GM12878 (cell line): ENCODE measurements around the gene TTR. TPM values are rescaled to one million over a fixed set of nuclear protein-coding genes. Genes with fewer than 3 reads are reported as not detected.

Experiments used
- ATAC-seq: fragments of 200-7000 bp; cut with Tn5 transposase; 3 replicates; pipeline ENCODE4 v1.9.1; 2020; ENCODE audit warnings: mild to moderate bottlenecking, moderate library complexity
- BruUV-seq: library from RNA; stranded (reverse); fragments of 400-500 nt; replicated peaks from 2 replicates; lab custom pipeline; 2021; lab: Mats Ljungman, UMichigan
- CTCF ChIA-PET: fragments of 300-600 bp; sonication (Branson Sonifier 250); formaldehyde crosslinking; extraction: SDS; loops from one replicate; lab custom pipeline; 2021; ENCODE audit warnings: inconsistent platforms; lab: Yijun Ruan, JAX
- POLR2A ChIA-PET: fragments of 350-600 bp; formaldehyde crosslinking; extraction: SDS; loops from one replicate; lab custom pipeline; 2021; ENCODE audit warnings: inconsistent platforms; lab: Charles Lee
- RAD21 ChIA-PET: fragments of 300-600 bp; sonication (Branson Sonifier 250); formaldehyde crosslinking; loops from one replicate; lab custom pipeline; 2023; ENCODE audit warnings: antibody characterized with exemption; ENCODE audit not compliant: unreplicated experiment; lab: Charles Lee
- SMC1A ChIA-PET: fragments of 300-600 bp; sonication (Branson Sonifier 250); formaldehyde crosslinking; loops from one replicate; lab custom pipeline; 2023; ENCODE audit not compliant: unreplicated experiment, uncharacterized antibody; lab: Charles Lee
- DNase-seq: peaks from one replicate; pipeline ENCODE4 v3.0.0-alpha.2; 2011; ENCODE audit warnings: low read depth, low spot score
- FAIRE-seq: peaks from 3 replicates; lab custom pipeline; 2011; peaks lifted over from hg19 to GRCh38; lab: Jason Lieb, UNC
- H2AFZ ChIP-seq: 2 replicates; pipeline ENCODE4 v1.6.0; 2011; ENCODE audit warnings: low read depth, low read length, control low read depth; ENCODE audit not compliant: control insufficient read depth
- H3K27ac ChIP-seq: 2 replicates; pipeline ENCODE4 v1.5.1; 2011; ENCODE audit warnings: control low read depth; ENCODE audit not compliant: control insufficient read depth, insufficient read depth
- H3K27me3 ChIP-seq, 2 experiments: replicated peaks in 1 of 2; 2 replicates each; pipeline versions ENCODE4 v1.6.0 to v1.6.1; 2011; ENCODE audit warnings: low read length in 1 of 2; ENCODE audit not compliant: control insufficient read depth in 2 of 2, insufficient read depth in 2 of 2
- H3K36me3 ChIP-seq, 2 experiments: 2 replicates each; pipeline ENCODE4 v1.5.1; 2011; ENCODE audit warnings: low read length in 1 of 2; ENCODE audit not compliant: control insufficient read depth in 2 of 2, insufficient read depth in 2 of 2
- H3K4me1 ChIP-seq: 2 replicates; pipeline ENCODE4 v1.6.1; 2011; ENCODE audit warnings: mild to moderate bottlenecking, low read length, moderate library complexity, mixed read lengths; ENCODE audit not compliant: control insufficient read depth, insufficient read depth
- H3K4me2 ChIP-seq: 2 replicates; pipeline ENCODE4 v1.6.0; 2011; ENCODE audit warnings: control low read depth; ENCODE audit not compliant: control insufficient read depth, insufficient read depth
- H3K4me3 ChIP-seq: fragments of 200-600 bp; sonication (generic); 2 replicates; pipeline ENCODE4 v1.5.1; 2016
- H3K79me2 ChIP-seq: 2 replicates; pipeline ENCODE4 v1.6.0; 2011; ENCODE audit warnings: low read length; ENCODE audit not compliant: control insufficient read depth, insufficient read depth
- H3K9ac ChIP-seq: 2 replicates; pipeline ENCODE4 v1.8.0; 2011; ENCODE audit warnings: low read length, control low read depth, mixed read lengths; ENCODE audit not compliant: control insufficient read depth, insufficient read depth
- H3K9me3 ChIP-seq: replicated peaks from 3 replicates; pipeline ENCODE4 v1.5.1; 2011; ENCODE audit warnings: mild to moderate bottlenecking, low read length; ENCODE audit not compliant: control insufficient read depth, insufficient read depth
- H4K20me1 ChIP-seq: 2 replicates; pipeline ENCODE4 v1.6.0; 2011; ENCODE audit not compliant: control insufficient read depth, insufficient read depth
- BHLHE40 ChIP-seq, 2 experiments: fragments of 450-650 bp in 1 of 2; IDR thresholded peaks; 2 replicates each; pipeline ENCODE4 v1.6.1; 2011 to 2017; ENCODE audit warnings: low read depth in 2 of 2, borderline replicate concordance in 1 of 2, improper control_type of control experiment in 1 of 2, low read length in 1 of 2, mild to moderate bottlenecking in 1 of 2
- BRCA1 ChIP-seq: IDR thresholded peaks from 2 replicates; pipeline ENCODE4 v1.6.1; 2011; ENCODE audit warnings: low read depth, low read length, improper control_type of control experiment
- FOS ChIP-seq: IDR thresholded peaks from 3 replicates; pipeline ENCODE4 v1.6.1; 2011; ENCODE audit warnings: borderline replicate concordance; ENCODE audit not compliant: insufficient read length; ENCODE audit errors: extremely low read depth
- FOXM1 ChIP-seq: IDR thresholded peaks from 2 replicates; pipeline ENCODE4 v1.6.1; 2012; ENCODE audit warnings: low read depth, mild to moderate bottlenecking, inconsistent platforms, low read length, moderate library complexity
- GATAD2B ChIP-seq: fragments of 450-650 bp; conservative IDR thresholded peaks from 2 replicates; pipeline ENCODE4 v1.6.1; 2017; ENCODE audit warnings: low read depth, mild to moderate bottlenecking, moderate library complexity
- IKZF2 ChIP-seq, 2 experiments: fragments of 450-650 bp; IDR thresholded peaks; 2 replicates each; pipeline ENCODE4 v1.6.1; 2017; ENCODE audit warnings: mild to moderate bottlenecking in 2 of 2, moderate library complexity in 2 of 2
- MEF2A ChIP-seq: IDR thresholded peaks from 2 replicates; pipeline ENCODE4 v1.6.1; 2011; ENCODE audit warnings: low read depth, mild to moderate bottlenecking, low read length, moderate library complexity; ENCODE audit not compliant: insufficient read depth
- MXI1 ChIP-seq: fragments of 150-350 bp; IDR thresholded peaks from 2 replicates; pipeline ENCODE4 v1.6.1; 2011; ENCODE audit warnings: low read depth, mild to moderate bottlenecking, inconsistent platforms, low read length, improper control_type of control experiment
- NR2C2 ChIP-seq: IDR thresholded peaks from 2 replicates; pipeline ENCODE4 v1.6.1; 2011; ENCODE audit warnings: borderline replicate concordance, low read depth; ENCODE audit not compliant: control insufficient read depth, insufficient read length
- NR2F1 ChIP-seq: fragments of 450-650 bp; conservative IDR thresholded peaks from 2 replicates; pipeline ENCODE4 v1.6.1; 2017; ENCODE audit warnings: mild to moderate bottlenecking
- ZNF622 ChIP-seq: fragments of 450-650 bp; IDR thresholded peaks from 2 replicates; pipeline ENCODE4 v1.6.1; 2017; ENCODE audit warnings: mild to moderate bottlenecking, inconsistent platforms
- ZSCAN29 ChIP-seq: fragments of 450-650 bp; IDR thresholded peaks from 2 replicates; pipeline ENCODE4 v1.6.1; 2017; ENCODE audit warnings: mild to moderate bottlenecking, moderate library complexity
- ZZZ3 ChIP-seq: IDR thresholded peaks from 2 replicates; pipeline ENCODE4 v1.6.1; 2011; ENCODE audit warnings: low read depth; ENCODE audit not compliant: control insufficient read depth, insufficient read length
- WGBS: methylation state at CpG from one replicate; pipeline ENCODE4 v1.1.6; 2016; ENCODE audit warnings: low lambda C conversion rate; ENCODE audit not compliant: insufficient replicate concordance, insufficient coverage; ENCODE audit errors: missing lambda C conversion rate; 5-methylcytosine and 5-hydroxymethylcytosine counted together
- in situ Hi-C: fragments of 300-500 bp; cut with MboI; formaldehyde crosslinking; loops from 9 replicates; pipeline ENCODE4 v1.14.3; 2018; ENCODE audit warnings: mixed read lengths
- intact Hi-C: fragments of 100-400 bp; cut with micrococcal nuclease; formaldehyde crosslinking; loops from one replicate; pipeline ENCODE4 v1.14.2; 2022; ENCODE audit not compliant: unreplicated experiment
- polyA plus RNA-seq, 11 experiments: library from polyadenylated mRNA; depleted of rRNA in 4 of 11; unstranded in 6 of 11; stranded (reverse) in 5 of 11; fragments of >200 nt; fragmentation: Nextera tagmentation in 4 of 11; fragmentation: Illumina TruSeq in 1 of 11; extraction: Ambion mirVana in 4 of 11; extraction: Trizol in 1 of 11; gene quantifications; 1 replicate in 1 of 11; 2 replicates in 10 of 11; pipeline versions ENCODE4 v1.2.1 to v1.2.3, GENCODE V29; 2011 to 2016; ENCODE audit warnings: inconsistent platforms in 2 of 11, missing spikeins in 2 of 11, low read depth in 1 of 11
- total RNA-seq, 4 experiments: library from RNA; depleted of rRNA in 3 of 4; stranded (reverse); fragments of >200 nt in 3 of 4; fragmentation: Illumina TruSeq in 1 of 4; extraction: Trizol in 1 of 4; gene quantifications; 2 replicates each; pipeline versions ENCODE4 v1.2.1 to v1.2.3, GENCODE V29; 2013 to 2021
- TF ChIP-seq, protein P1 (sequence below): fragments of 450-650 bp; IDR thresholded peaks from 2 replicates; pipeline ENCODE4 v1.6.1; 2014; ENCODE audit warnings: mild to moderate bottlenecking
- TF ChIP-seq, protein P2 (sequence below): fragments of 450-650 bp; IDR thresholded peaks from 2 replicates; pipeline ENCODE4 v1.6.1; 2017; ENCODE audit warnings: low read depth, mild to moderate bottlenecking, moderate library complexity
- TF ChIP-seq, protein P3 (sequence below): fragments of 450-650 bp; IDR thresholded peaks from 2 replicates; pipeline ENCODE4 v1.6.1; 2017; ENCODE audit warnings: antibody characterized with exemption, mild to moderate bottlenecking, moderate library complexity

The TTR gene
- total and polyA plus RNA-seq, 10 of the 15 experiments (the other 5 are each of a cell fraction or from before 2014, with no cell fraction given): 0.05 to 1.2 TPM; not detected in 8

DNA sequence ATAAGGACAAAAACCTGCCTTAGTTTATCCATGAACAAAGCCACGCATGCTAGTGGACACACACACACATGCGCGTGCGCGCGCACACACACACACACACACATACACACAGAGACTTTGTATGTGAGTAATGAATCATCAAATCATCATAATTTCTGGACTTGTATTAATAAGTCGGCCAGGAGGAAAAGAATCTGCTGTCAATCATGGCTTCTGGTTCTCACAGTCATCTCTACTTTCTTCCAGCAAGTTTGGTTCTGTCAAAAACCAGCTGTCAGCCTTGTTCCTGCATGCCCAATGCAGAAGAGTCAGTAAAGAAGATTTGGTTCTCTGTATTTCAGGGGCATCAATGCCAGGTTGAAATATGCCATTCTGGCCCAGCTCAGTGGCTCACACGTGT, 1.1 kb upstream of the TTR start:
- DNase-seq (no peak), FAIRE-seq (no peak), ATAC-seq (no peak)
- Histone ChIP-seq H3K9me3 (no peaks in the 10 kb centered on the region), H3K27me3 (no peaks in the 10 kb centered on the region), H3K4me2 (no peak overlapping the region), H3K79me2 (no peaks in the 10 kb centered on the region), H2AFZ (no peak overlapping the region), H3K9ac (no peak overlapping the region), H3K4me1 (no peaks in the 10 kb centered on the region), H3K36me3 (no peaks in the 10 kb centered on the region), H4K20me1 (no peaks in the 10 kb centered on the region), H3K4me3 (no peak overlapping the region), H3K27ac (no peak overlapping the region)
- intact Hi-C loops (no loop called here), in situ Hi-C loops (no loop called here)
- CTCF ChIA-PET: no interaction called here
- no peak for TF ChIP-seq NR2C2
- no peak for TF ChIP-seq ZZZ3
- no peak for TF ChIP-seq MXI1
- TF ChIP-seq NR2F1: no peak
- no peak for TF ChIP-seq BHLHE40 (IDR thresholded peaks at IDR 0.05; ENCODE audit: borderline replicate concordance in 1 of 2, low read depth in 2 of 2, low read length in 1 of 2)
- TF ChIP-seq FOXM1: no peak
- no peak for TF ChIP-seq ZSCAN29
- TF ChIP-seq, protein P1, sequence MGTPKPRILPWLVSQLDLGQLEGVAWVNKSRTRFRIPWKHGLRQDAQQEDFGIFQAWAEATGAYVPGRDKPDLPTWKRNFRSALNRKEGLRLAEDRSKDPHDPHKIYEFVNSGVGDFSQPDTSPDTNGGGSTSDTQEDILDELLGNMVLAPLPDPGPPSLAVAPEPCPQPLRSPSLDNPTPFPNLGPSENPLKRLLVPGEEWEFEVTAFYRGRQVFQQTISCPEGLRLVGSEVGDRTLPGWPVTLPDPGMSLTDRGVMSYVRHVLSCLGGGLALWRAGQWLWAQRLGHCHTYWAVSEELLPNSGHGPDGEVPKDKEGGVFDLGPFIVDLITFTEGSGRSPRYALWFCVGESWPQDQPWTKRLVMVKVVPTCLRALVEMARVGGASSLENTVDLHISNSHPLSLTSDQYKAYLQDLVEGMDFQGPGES: no peak
- TF ChIP-seq IKZF2 (IDR thresholded peaks at IDR 0.05): no peak
- no peak for TF ChIP-seq BRCA1
- TF ChIP-seq FOS: no peak
- TF ChIP-seq GATAD2B: no peak
- TF ChIP-seq, protein P2, sequence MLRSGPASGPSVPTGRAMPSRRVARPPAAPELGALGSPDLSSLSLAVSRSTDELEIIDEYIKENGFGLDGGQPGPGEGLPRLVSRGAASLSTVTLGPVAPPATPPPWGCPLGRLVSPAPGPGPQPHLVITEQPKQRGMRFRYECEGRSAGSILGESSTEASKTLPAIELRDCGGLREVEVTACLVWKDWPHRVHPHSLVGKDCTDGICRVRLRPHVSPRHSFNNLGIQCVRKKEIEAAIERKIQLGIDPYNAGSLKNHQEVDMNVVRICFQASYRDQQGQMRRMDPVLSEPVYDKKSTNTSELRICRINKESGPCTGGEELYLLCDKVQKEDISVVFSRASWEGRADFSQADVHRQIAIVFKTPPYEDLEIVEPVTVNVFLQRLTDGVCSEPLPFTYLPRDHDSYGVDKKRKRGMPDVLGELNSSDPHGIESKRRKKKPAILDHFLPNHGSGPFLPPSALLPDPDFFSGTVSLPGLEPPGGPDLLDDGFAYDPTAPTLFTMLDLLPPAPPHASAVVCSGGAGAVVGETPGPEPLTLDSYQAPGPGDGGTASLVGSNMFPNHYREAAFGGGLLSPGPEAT: no peak
- TF ChIP-seq MEF2A: no peak
- TF ChIP-seq, protein P3, sequence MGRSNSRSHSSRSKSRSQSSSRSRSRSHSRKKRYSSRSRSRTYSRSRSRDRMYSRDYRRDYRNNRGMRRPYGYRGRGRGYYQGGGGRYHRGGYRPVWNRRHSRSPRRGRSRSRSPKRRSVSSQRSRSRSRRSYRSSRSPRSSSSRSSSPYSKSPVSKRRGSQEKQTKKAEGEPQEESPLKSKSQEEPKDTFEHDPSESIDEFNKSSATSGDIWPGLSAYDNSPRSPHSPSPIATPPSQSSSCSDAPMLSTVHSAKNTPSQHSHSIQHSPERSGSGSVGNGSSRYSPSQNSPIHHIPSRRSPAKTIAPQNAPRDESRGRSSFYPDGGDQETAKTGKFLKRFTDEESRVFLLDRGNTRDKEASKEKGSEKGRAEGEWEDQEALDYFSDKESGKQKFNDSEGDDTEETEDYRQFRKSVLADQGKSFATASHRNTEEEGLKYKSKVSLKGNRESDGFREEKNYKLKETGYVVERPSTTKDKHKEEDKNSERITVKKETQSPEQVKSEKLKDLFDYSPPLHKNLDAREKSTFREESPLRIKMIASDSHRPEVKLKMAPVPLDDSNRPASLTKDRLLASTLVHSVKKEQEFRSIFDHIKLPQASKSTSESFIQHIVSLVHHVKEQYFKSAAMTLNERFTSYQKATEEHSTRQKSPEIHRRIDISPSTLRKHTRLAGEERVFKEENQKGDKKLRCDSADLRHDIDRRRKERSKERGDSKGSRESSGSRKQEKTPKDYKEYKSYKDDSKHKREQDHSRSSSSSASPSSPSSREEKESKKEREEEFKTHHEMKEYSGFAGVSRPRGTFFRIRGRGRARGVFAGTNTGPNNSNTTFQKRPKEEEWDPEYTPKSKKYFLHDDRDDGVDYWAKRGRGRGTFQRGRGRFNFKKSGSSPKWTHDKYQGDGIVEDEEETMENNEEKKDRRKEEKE: no peak
- TF ChIP-seq ZNF622: no peak
- BruUV-seq: no TSS peak
- WGBS: 77% methylated on average over 8 of the region's 8 CpGs
- POLR2A ChIA-PET: no interaction called here
- SMC1A ChIA-PET: no interaction called here
- RAD21 ChIA-PET: interaction anchor here (0.7 kb wide), 1 partner anchor 1013 kb away, joined by 4 read pairs; no protein-coding TSS in a partner anchor
